Bronchial epithelial cell (primary cell): ENCODE results near the gene RAB5A. TPM values are rescaled to one million over a fixed set of nuclear protein-coding genes. Genes with fewer than 3 reads are reported as not detected.

Experiments
- DNase-seq: peaks from one replicate; pipeline ENCODE4 v3.0.0-alpha.2; 2010; ENCODE audit warnings: low read depth
- FAIRE-seq: peaks from 2 replicates; lab custom pipeline; 2011; peaks lifted over from hg19 to GRCh38; lab: Jason Lieb, UNC
- H3K27me3 ChIP-seq: 2 replicates; pipeline ENCODE4 v1.5.1; 2011; ENCODE audit warnings: low read length; ENCODE audit not compliant: control insufficient read depth, insufficient read depth
- H3K36me3 ChIP-seq: 2 replicates; pipeline ENCODE4 v1.5.1; 2011; ENCODE audit warnings: low read length; ENCODE audit not compliant: control insufficient read depth, insufficient read depth
- H3K4me3 ChIP-seq: 2 replicates; pipeline ENCODE4 v1.5.1; 2011; ENCODE audit warnings: mild to moderate bottlenecking, low read depth, low read length, control low read depth
- CTCF ChIP-seq: IDR thresholded peaks from 2 replicates; pipeline ENCODE4 v1.5.1; 2011; ENCODE audit warnings: mild to moderate bottlenecking, moderate library complexity, low read length, control low read depth, inconsistent platforms; ENCODE audit not compliant: insufficient read depth, severe bottlenecking
- total RNA-seq: library from RNA; depleted of rRNA; stranded (reverse); fragments of >200 nt; gene quantifications from 2 replicates; pipeline ENCODE4 v1.2.1, GENCODE V29; 2014

The RAB5A gene
- total RNA-seq, 1 donor from 2014 or later, result 43.7 TPM

DNA sequence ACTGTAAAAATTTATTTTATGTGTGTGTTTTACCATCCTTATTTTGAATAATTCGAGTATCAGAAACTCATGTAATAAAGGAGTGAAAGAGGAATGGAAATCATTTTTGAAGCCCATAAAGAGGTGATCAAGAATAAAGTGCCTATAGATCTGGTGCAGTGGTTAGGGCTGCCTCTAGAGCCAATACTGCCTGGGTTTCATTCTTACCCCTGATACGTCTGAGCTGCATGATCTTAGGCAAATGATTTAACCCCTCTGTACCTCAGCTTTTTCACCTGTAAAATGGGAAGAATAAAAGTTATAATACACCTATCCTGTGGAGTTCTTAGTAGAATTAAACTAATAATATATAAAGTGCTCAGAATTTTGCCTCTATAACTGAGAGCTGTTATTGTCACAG lies 43.2 kb upstream of the RAB5A start:
- Histone ChIP-seq H3K36me3 (no peaks in the 10 kb centered on the region), H3K4me3 (no peak overlapping the region), H3K27me3 (no peaks in the 10 kb centered on the region)
- FAIRE-seq, result no peak
- no peak for TF ChIP-seq CTCF
- no peak for DNase-seq

GRCh38 chr3:19907523-19907922 lies 39.4 kb upstream of the RAB5A start:
- Histone ChIP-seq H3K4me3 (no peak overlapping the region), H3K36me3 (no peaks in the 10 kb centered on the region), H3K27me3 (no peaks in the 10 kb centered on the region)
- FAIRE-seq (no peak), DNase-seq (no peak)
- TF ChIP-seq CTCF, result no peak

DNA sequence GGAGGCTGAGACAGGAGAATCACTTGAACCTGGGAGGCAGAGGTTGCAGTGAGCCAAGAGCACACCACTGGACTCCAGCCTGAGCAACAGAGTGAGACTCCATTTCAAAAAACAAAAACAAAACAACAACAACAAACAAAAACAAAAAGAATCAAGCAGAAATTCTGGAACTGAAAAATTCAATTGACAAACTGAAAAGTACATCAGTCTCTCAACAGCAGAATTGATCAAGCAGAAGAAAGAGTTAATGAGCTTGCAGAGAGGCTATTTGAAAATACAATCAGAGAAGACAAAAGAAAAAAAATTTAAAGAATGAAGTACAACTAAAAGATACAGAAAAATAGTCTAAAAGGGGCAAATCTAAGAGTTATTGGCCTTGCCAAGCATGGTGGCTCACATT lies 35.4 kb upstream of the RAB5A start:
- no peaks in the 10 kb centered on the region for H3K36me3 ChIP-seq
- no peak for FAIRE-seq
- no peak for TF ChIP-seq CTCF
- H3K4me3 ChIP-seq, result no peak overlapping the region
- H3K27me3 ChIP-seq, result no peaks in the 10 kb centered on the region
- no peak for DNase-seq

- FAIRE-seq (no peak), DNase-seq (no peak)
- TF ChIP-seq CTCF, result no peak
- Histone ChIP-seq H3K4me3 (no peak overlapping the region), H3K36me3 (no peaks in the 10 kb centered on the region), H3K27me3 (no peaks in the 10 kb centered on the region)
Observed at GRCh38 chr3:19917167-19917566, 29.7 kb upstream of the RAB5A start.

- no peak for TF ChIP-seq CTCF
- no peak for DNase-seq
- Histone ChIP-seq H3K4me3 (no peak overlapping the region), H3K27me3 (no peaks in the 10 kb centered on the region), H3K36me3 (no peaks in the 10 kb centered on the region)
- no peak for FAIRE-seq
Observed at GRCh38 chr3:19920401-19921080, 26.4 kb upstream of the RAB5A start.

DNA sequence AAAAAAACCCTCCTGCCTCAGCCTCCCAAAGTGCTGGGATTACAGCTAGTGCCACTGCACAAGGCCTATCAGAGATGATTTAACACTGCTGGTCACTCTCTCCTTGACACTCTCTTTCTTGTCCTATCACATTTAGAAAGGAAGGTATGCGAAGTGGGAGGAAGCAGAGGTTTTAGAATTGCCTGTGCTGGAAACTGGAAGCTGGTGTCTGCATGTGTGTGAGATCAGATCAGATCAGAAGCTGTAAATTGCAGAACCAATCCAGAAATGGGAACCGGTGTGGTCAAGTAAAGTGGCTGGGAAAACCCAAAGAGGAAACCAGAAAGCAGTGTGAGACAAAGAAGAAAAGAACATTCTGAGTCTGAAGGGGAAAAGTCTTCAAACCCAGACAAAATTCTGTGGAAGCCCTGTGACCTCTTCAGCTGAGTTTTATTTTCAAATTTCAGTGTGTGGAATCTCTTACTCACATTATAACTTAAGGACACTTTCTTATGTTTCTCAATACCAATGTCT lies 15.7 kb upstream of the RAB5A start:
- no peak for TF ChIP-seq CTCF
- Histone ChIP-seq H3K4me3 (no peak overlapping the region), H3K27me3 (no peaks in the 10 kb centered on the region), H3K36me3 (no peaks in the 10 kb centered on the region)
- no peak for DNase-seq
- FAIRE-seq, result no peak
